22Rv1 (cell line): Measurements from ENCODE around the gene TRMT112.

Experiments used
- H3K27ac ChIP-seq: fragments of 450-650 bp; 2 replicates; pipeline ENCODE4 v1.5.1; 2017
- ZFX ChIP-seq: fragments of 450-650 bp; IDR thresholded peaks from 2 replicates; pipeline ENCODE4 v1.6.1; 2017; ENCODE audit warnings: antibody characterized with exemption, borderline replicate concordance
- TF ChIP-seq, protein P1 (sequence below): fragments of 450-650 bp; IDR thresholded peaks from 2 replicates; pipeline ENCODE4 v1.5.1; 2017; ENCODE audit warnings: mild to moderate bottlenecking

Gene TRMT112

GRCh38 chr11:64313491-64314145 is 3.7 kb downstream of the TRMT112 start:
- TF ChIP-seq ZFX: no peak
- TF ChIP-seq, protein P1, sequence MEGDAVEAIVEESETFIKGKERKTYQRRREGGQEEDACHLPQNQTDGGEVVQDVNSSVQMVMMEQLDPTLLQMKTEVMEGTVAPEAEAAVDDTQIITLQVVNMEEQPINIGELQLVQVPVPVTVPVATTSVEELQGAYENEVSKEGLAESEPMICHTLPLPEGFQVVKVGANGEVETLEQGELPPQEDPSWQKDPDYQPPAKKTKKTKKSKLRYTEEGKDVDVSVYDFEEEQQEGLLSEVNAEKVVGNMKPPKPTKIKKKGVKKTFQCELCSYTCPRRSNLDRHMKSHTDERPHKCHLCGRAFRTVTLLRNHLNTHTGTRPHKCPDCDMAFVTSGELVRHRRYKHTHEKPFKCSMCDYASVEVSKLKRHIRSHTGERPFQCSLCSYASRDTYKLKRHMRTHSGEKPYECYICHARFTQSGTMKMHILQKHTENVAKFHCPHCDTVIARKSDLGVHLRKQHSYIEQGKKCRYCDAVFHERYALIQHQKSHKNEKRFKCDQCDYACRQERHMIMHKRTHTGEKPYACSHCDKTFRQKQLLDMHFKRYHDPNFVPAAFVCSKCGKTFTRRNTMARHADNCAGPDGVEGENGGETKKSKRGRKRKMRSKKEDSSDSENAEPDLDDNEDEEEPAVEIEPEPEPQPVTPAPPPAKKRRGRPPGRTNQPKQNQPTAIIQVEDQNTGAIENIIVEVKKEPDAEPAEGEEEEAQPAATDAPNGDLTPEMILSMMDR: no peak
- no peak overlapping the region for H3K27ac ChIP-seq

GRCh38 chr11:64312947-64313346 is 4.4 kb downstream of the TRMT112 start:
- H3K27ac ChIP-seq: no peak overlapping the region
- TF ChIP-seq ZFX: no peak
- TF ChIP-seq, protein P1: no peak

DNA sequence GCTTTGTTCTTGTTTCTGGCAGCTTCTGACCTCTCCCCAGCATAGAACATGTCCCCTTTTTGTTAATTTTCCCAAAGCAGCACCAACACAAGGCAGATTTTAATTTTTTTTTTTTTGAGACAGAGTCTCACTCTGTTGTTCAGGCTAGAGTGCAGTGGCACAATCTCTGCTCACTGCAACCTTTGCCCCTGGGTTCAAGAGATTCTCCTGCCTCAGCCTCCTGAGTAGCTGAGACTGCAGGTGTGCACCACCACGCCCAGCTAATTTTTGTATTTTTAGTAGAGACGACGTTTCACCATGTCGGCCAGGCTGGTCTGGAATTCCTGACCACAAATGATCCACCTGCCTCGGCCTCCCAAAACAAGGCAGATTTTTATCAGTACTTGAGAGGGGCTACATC is 9.6 kb downstream of the TRMT112 start:
- H3K27ac ChIP-seq: peak overlapping the region; percentile 99

GRCh38 chr11:64306876-64307622 is 10.3 kb downstream of the TRMT112 start:
- H3K27ac ChIP-seq: peak overlapping the region; percentile 99
- no peak for TF ChIP-seq ZFX
- TF ChIP-seq, protein P1: no peak

- TF ChIP-seq, protein P1: no peak
- no peak for TF ChIP-seq ZFX
- peak overlapping the region; percentile 99 for H3K27ac ChIP-seq
Measured at GRCh38 chr11:64306563-64306875, 10.8 kb downstream of the TRMT112 start.

GRCh38 chr11:64305691-64306562 is 11.4 kb downstream of the TRMT112 start:
- peak overlapping the region; percentile 99 for H3K27ac ChIP-seq
- TF ChIP-seq, protein P1: peak; percentile 58
- TF ChIP-seq ZFX: no peak

- peak within 1 kb of the TSS; percentile 99 for H3K27ac ChIP-seq
- TF ChIP-seq ZFX: no peak
Measured at GRCh38 chr11:64305075-64305690, 12.2 kb downstream of the TRMT112 start, which contains the start of gene ESRRA. Gene ESRRA (plus strand): TSS chr11:64305524. CDS start chr11:64307180, 1,656 bp downstream.
